Measurements from ENCODE around the gene TAGLN. TPM values are rescaled to one million over a fixed set of nuclear protein-coding genes. Genes with fewer than 3 reads are reported as not detected.
"Not testable (repeated sequence)": the region's sequence is repeated elsewhere in the genome, so short reads cannot be mapped to it uniquely, and the experiment has no call there.

Gene TAGLN
- total RNA-seq, 1 donor from 2014 or later, result 119 TPM

- DNase-seq, result peak; percentile 65
Observed at GRCh38 chr11:117180661-117181585, 18.2 kb upstream of the TAGLN start.

DNA sequence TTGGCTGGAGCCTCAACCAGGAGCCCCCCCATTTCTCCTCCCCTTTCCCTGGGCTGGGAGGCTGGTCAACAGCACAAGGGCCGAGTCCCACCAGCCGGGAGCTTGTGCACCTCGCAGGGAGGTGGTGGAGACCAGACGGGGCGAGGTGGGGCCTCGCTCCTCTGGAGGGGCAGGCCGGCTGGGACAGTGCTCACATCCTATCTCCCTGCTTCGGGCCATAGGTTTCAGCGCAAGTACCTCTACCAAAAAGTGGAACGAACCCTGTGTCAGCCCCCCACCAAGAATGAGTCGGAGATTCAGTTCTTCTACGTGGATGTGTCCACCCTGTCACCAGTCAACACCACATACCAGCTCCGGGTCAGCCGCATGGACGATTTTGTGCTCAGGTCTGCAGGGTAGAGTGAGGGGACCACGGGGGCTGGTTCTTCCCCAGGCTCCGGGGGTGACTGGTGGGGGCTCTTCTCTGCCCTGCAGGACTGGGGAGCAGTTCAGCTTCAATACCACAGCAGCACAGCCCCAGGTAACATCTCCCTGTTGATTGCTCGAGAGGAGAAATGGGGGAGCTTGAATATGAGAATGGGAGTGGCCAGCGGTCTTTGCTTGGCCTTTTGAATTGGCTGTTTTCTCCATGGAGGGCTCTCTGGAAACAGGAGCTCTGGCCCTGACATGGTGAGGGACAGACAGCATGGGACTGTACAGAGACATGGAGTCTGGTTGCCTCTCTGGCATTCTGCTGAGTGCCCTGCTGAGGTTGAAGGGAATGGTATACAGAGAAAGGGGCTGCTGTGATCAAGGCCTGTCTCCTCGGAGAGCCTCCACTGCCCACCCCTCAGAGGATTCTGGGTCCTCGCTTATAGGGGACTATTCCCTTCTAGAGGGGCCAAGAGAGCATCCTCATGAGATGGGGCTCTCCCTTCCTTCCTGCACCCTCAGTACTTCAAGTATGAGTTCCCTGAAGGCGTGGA is 17.3 kb upstream of the TAGLN start:
- DNase-seq, result no peak

DNA sequence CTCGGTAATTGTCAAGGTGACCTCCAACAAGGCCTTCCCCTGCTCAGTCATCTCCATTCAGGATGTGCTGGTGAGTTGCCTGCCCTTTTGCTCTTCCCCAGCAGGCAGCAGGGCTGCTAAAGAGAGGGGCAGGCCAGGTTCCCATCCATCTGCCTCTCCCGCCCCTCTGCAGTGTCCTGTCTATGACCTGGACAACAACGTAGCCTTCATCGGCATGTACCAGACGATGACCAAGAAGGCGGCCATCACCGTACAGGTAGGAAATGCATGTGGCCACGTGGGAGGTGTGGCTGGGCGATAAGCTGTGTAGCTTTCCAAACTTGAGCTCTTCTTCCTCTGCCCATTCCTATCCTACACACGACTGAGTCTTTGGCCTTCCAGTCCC is 16.6 kb upstream of the TAGLN start:
- no peak for DNase-seq

DNA sequence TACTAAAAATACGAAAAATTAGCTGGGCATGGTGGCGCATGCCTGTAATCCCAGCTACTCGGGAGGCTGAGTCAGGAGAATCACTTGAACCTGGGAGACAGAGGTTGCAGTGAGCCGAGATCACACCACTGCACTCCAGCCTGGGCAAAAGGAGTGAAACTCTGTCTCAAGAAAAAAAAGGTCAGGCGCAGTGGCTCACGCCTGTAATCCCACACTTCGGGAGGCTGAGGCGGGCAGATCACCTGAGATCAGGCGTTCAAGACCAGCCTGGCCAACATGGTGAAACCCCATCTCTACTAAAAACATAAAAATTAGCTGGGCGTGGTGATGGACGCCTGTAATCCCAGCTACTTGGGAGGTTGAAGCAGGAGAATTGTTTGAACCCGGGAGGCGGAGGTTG is 16.0 kb upstream of the TAGLN start:
- not testable (repeated sequence) for DNase-seq

DNA sequence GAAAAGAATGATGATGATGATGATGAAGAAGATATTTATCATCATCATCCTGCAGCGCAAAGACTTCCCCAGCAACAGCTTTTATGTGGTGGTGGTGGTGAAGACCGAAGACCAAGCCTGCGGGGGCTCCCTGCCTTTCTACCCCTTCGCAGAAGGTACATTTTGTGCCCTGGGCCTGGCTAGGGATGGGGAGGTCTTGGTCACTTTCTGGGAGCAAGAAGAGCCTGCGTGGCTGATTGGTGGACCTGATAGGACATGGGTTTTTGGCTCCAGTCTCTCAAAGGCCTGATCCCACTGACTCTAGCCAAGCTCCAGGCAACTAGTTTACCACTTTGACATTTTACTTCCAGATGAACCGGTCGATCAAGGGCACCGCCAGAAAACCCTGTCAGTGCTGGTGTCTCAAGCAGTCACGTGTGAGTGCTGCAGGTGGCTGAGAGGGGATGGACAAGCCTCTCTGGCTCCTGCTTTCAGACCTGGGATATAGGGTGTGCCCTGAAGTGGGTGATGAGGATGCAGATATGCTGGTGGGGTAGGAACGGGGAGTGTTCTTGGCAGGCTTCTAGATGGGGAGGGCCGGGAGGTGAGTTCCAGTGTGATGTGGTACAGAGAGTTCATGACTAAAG is 15.3 kb upstream of the TAGLN start:
- DNase-seq, result no peak

DNA sequence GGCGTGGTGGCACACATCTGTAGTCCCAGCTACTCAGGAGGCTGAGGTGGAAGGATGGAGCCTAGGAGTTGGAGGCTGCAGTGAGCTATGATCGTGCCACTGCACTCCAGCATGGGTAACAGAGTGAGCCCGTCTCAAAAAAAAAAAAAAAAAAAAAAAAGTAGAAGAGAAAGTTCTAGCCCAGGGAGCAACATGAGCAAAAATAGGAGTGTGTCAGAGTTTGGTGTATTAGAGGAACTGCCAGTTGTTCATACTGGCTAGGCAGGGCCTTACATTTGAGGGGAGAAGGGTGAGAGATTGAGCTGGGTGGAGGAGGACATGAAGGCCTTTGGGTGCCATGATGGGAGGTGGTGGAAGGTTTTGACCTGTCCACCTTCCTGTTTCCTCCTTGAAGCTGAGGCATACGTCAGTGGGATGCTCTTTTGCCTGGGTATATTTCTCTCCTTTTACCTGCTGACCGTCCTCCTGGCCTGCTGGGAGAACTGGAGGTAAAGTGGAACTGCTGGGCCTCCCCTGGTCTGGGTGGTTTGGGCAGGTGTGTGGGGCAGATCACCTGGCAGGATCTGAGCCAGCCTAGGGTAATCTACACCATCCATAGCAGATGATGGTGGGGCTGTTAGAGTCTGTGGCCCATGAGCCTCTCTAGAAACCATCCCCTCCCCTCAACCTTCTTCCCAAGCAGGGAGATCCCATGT is 13.3 kb upstream of the TAGLN start:
- no peak for DNase-seq

DNA sequence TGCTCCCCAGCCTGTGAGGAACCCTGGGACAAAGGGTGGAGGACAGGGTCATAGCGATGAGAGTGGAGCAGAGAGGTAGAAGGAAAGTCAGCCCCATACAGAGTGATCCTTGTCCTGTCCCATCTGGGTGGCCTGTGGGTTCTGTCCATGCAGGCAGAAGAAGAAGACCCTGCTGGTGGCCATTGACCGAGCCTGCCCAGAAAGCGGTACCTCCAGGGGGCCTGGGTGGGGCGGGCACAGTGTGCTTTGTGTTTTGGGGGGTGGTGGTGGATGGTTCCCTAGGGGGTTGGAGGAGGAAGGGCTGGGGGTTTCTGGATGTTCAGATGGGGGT is 12.8 kb upstream of the TAGLN start:
- DNase-seq, result no peak

- no peak for DNase-seq
Observed at GRCh38 chr11:117187007-117187406, 12.2 kb upstream of the TAGLN start.

DNA sequence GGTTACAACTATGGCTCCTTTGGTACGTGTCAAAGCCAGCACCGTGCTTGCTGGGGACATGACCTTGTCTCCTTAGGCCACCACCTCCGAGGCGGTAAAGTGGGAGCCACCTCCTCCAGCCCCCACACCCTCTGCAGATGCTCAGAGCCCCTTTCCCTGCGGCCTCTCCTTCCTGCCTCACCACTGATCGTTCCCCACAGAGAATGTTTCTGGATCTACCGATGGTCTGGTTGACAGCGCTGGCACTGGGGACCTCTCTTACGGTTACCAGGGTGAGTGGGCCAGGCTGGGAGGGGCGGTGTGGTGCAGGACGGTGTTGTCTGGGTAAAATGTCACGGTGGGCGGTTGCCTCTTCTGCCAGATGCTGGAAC is 11.8 kb upstream of the TAGLN start:
- no peak for DNase-seq

- no peak for DNase-seq
Observed at GRCh38 chr11:117187799-117188481, 11.2 kb upstream of the TAGLN start.

GRCh38 chr11:117188620-117189081 is 10.5 kb upstream of the TAGLN start:
- DNase-seq, result no peak

GRCh38 chr11:117189191-117189940 is 9.8 kb upstream of the TAGLN start:
- DNase-seq, result no peak

DNA sequence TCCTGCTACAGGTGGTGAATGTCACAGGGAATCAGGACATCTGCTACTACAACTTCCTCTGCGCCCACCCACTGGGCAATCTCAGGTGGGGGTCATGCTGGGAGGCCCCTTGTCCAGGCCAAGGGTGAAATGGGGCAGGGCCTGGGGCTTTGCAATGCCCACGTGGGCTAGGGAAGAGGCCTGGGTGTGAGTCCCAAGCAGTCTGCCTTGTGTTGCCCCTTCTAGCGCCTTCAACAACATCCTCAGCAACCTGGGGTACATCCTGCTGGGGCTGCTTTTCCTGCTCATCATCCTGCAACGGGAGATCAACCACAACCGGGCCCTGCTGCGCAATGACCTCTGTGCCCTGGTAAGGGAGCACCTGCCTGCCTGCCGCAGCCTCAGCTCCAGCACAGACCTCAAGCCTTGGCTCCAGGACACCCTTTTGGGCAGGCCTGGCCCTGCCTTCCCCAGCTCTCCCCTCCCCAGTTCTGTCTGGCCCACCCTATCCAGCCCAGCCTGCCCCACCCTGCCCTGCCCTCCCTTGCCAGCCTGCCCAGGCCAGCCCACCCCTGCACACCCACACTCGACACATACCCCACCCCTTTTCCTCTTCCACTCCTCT is 9.1 kb upstream of the TAGLN start:
- DNase-seq, result no peak

GRCh38 chr11:117191680-117192400 is 7.3 kb upstream of the TAGLN start:
- DNase-seq, result no peak

- DNase-seq, result no peak
Observed at GRCh38 chr11:117192401-117192875, 6.7 kb upstream of the TAGLN start.

GRCh38 chr11:117193130-117194020 is 5.8 kb upstream of the TAGLN start:
- DNase-seq, result no peak

DNA sequence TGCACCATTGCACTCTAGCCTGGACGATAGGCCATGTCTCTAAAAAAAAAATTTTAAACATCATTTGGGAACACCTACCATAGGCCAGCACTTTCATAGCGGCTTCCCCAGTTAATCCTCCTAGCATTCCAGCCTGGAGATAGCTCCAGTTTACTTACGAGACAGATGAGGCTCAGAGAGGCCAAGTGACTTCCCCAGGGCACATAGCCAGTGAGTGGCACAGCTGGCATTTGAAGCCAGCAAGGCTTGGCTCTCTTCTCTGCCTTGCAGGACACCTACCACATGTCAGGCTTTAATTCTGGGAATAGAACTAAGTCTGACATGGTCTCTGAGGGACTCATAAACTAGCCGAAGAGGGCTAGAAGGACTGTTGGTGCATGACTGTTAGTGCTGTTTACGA is 4.9 kb upstream of the TAGLN start:
- no peak for DNase-seq

- DNase-seq, result no peak
Observed at GRCh38 chr11:117195258-117195657, 3.9 kb upstream of the TAGLN start.

All from tongue (tissue), 2 donors.